Liver (tissue), 2 donors: Measurements from ENCODE around the gene NUP107.

Experiments used
- CTCF ChIP-seq: fragments of 150-350 bp; IDR thresholded peaks from 2 replicates; pipeline ENCODE4 v1.5.1; 2017; ENCODE audit warnings: improper control_type of control experiment, low read depth, low read length; ENCODE audit not compliant: missing input control
- MAX ChIP-seq: IDR thresholded peaks from 2 replicates; pipeline ENCODE4 v1.6.1; 2016; ENCODE audit warnings: antibody characterized with exemption
- donor health status: healthy.

- no peak for TF ChIP-seq CTCF
- no peak for TF ChIP-seq MAX
These were observed 12.7 kb downstream of the NUP107 start for GRCh38 chr12:68699486-68699885.
